HEK293 (cell line): ENCODE data around the gene GSG1.

Experiments used
- KLF7 ChIP-seq: fragments of 450-650 bp; formaldehyde crosslinking; IDR thresholded peaks from 2 replicates; pipeline ENCODE4 v1.5.1; 2016; ENCODE audit warnings: missing biosample characterization, missing genetic modification characterization, borderline replicate concordance
- PRDM1 ChIP-seq: fragments of 450-650 bp; formaldehyde crosslinking; IDR thresholded peaks from 2 replicates; pipeline ENCODE4; 2016; ENCODE audit warnings: missing biosample characterization, missing genetic modification characterization
- ZNF121 ChIP-seq: fragments of 450-650 bp; formaldehyde crosslinking; IDR thresholded peaks from 2 replicates; pipeline ENCODE4 v1.5.1; 2016; ENCODE audit warnings: missing biosample characterization, missing genetic modification characterization
- ZNF19 ChIP-seq: fragments of 450-650 bp; formaldehyde crosslinking; IDR thresholded peaks from 2 replicates; pipeline ENCODE4; 2016; ENCODE audit warnings: missing biosample characterization, missing genetic modification characterization, low read depth
- ZNF24 ChIP-seq: fragments of 450-650 bp; formaldehyde crosslinking; IDR thresholded peaks from 2 replicates; pipeline ENCODE4 v1.5.1; 2016; ENCODE audit warnings: missing biosample characterization, missing genetic modification characterization
- ZNF335 ChIP-seq: fragments of 450-650 bp; formaldehyde crosslinking; conservative IDR thresholded peaks from 2 replicates; pipeline ENCODE4 v1.5.1; 2016; ENCODE audit warnings: missing biosample characterization, missing genetic modification characterization
- ZNF394 ChIP-seq: fragments of 450-650 bp; formaldehyde crosslinking; IDR thresholded peaks from 2 replicates; pipeline ENCODE4 v1.5.1; 2016; ENCODE audit warnings: missing biosample characterization, missing genetic modification characterization, mild to moderate bottlenecking, moderate library complexity, borderline replicate concordance
- ZNF501 ChIP-seq: fragments of 450-650 bp; formaldehyde crosslinking; IDR thresholded peaks from 2 replicates; pipeline ENCODE4 v1.5.1; 2016; ENCODE audit warnings: missing biosample characterization, missing genetic modification characterization
- ZNF544 ChIP-seq: fragments of 450-650 bp; formaldehyde crosslinking; IDR thresholded peaks from 2 replicates; pipeline ENCODE4 v1.5.0; 2017; ENCODE audit warnings: missing biosample characterization, missing genetic modification characterization
- ZNF558 ChIP-seq: fragments of 450-650 bp; formaldehyde crosslinking; IDR thresholded peaks from 2 replicates; pipeline ENCODE4 v1.5.1; 2016; ENCODE audit warnings: missing biosample characterization, missing genetic modification characterization
- ZNF654 ChIP-seq: fragments of 450-650 bp; formaldehyde crosslinking; IDR thresholded peaks from 2 replicates; pipeline ENCODE4 v1.5.1; 2016; ENCODE audit warnings: low read depth, missing biosample characterization, missing genetic modification characterization
- TF ChIP-seq, protein P1 (sequence below): fragments of 450-650 bp; formaldehyde crosslinking; IDR thresholded peaks from 2 replicates; pipeline ENCODE4 v1.5.1; 2016; ENCODE audit warnings: missing biosample characterization, missing genetic modification characterization
- TF ChIP-seq, protein P2 (sequence below): fragments of 450-650 bp; formaldehyde crosslinking; IDR thresholded peaks from 2 replicates; pipeline ENCODE4 v1.5.1; 2016; ENCODE audit warnings: missing biosample characterization, missing genetic modification characterization
- TF ChIP-seq, protein P3 (sequence below): fragments of 450-650 bp; formaldehyde crosslinking; IDR thresholded peaks from 2 replicates; pipeline ENCODE4 v1.5.1; 2016; ENCODE audit warnings: missing biosample characterization, missing genetic modification characterization, borderline replicate concordance
- TF ChIP-seq, protein P4 (sequence below): fragments of 450-650 bp; formaldehyde crosslinking; IDR thresholded peaks from 2 replicates; pipeline ENCODE4 v1.5.1; 2016; ENCODE audit warnings: missing biosample characterization, missing genetic modification characterization
- TF ChIP-seq, protein P5 (sequence below): fragments of 450-650 bp; formaldehyde crosslinking; IDR thresholded peaks from 2 replicates; pipeline ENCODE4 v1.5.1; 2016; ENCODE audit warnings: missing biosample characterization, missing genetic modification characterization
- TF ChIP-seq, protein P6 (sequence below): fragments of 450-650 bp; formaldehyde crosslinking; IDR thresholded peaks from 2 replicates; pipeline ENCODE4 v1.5.1; 2016; ENCODE audit warnings: missing biosample characterization, missing genetic modification characterization
- TF ChIP-seq, protein P7 (sequence below): fragments of 450-650 bp; formaldehyde crosslinking; IDR thresholded peaks from 2 replicates; pipeline ENCODE4 v1.5.1; 2016; ENCODE audit warnings: missing biosample characterization, missing genetic modification characterization
- TF ChIP-seq, protein P8 (sequence below): fragments of 450-650 bp; formaldehyde crosslinking; IDR thresholded peaks from 2 replicates; pipeline ENCODE4 v1.5.1; 2016; ENCODE audit warnings: missing biosample characterization, missing genetic modification characterization

The GSG1 gene

DNA sequence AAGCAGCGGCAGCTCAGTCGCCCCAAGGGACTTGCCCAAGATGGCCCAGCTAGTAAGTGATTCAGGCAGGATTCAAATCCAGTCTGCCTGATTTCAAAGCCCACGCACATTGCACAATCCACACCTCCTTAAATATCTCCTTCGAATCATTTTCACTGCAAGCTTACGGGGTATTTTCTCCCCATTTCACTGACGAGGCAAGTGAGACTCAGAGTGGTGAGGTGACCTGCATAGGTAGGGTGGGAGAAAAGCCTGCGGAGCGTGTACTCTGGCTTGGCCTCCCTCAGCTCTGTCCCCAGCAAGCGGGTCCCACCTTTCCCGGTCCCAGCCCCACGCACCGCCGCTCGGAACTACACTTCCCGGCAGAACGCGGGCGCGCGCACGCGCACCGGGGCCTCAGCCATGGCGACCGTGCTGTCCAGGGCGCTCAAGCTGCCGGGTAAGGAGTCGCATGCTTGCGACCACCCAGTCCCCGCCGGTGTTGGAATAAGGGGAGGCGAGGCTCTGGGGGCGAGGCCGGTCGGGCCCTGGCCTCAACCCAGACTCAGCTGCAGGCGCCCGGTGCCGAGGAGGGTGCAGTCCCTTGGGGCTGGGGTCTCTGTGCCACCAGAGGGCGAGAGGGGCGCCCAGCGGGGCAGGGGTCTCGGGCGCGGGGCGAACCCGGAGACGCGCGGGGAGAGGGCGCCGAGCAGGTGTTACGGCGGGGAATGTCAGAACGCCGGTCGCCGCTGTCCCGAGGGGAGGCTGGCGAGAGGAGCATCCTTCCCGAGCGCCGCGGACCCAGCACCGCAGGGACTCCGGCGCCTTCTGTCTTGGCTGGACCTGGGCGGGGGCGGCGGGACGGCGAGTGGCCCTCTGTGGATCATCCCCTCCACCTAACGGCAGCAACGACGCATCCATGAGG lies 59.2 kb downstream of the GSG1 start, which contains the start of gene FAM234B (continued):
- TF ChIP-seq, protein P1, sequence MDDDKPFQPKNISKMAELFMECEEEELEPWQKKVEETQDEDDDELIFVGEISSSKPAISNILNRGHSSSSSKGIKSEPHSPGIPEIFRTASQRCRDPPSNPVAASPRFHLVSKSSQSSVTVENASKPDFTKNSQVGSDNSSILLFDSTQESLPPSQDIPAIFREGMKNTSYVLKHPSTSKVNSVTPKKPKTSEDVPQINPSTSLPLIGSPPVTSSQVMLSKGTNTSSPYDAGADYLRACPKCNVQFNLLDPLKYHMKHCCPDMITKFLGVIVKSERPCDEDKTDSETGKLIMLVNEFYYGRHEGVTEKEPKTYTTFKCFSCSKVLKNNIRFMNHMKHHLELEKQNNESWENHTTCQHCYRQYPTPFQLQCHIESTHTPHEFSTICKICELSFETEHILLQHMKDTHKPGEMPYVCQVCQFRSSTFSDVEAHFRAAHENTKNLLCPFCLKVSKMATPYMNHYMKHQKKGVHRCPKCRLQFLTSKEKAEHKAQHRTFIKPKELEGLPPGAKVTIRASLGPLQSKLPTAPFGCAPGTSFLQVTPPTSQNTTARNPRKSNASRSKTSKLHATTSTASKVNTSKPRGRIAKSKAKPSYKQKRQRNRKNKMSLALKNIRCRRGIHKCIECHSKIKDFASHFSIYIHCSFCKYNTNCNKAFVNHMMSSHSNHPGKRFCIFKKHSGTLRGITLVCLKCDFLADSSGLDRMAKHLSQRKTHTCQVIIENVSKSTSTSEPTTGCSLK, result no peak
- TF ChIP-seq KLF7 (tag by site-specific recombination) (no peak), ZNF121 (tag by site-specific recombination) (no peak), ZNF544 (tag by site-specific recombination) (no peak), ZNF501 (tag by site-specific recombination) (peak; percentile 71; the same call in 1 of the 2 replicates), ZNF558 (tag by site-specific recombination) (no peak), ZNF394 (tag by site-specific recombination) (no peak; the same call in 1 of the 2 replicates), ZNF335 (peak; percentile 99), ZNF654 (tag by site-specific recombination) (no peak), ZNF24 (no peak), PRDM1 (tag by site-specific recombination) (peak; percentile 78), ZNF19 (tag by site-specific recombination) (no peak)
- TF ChIP-seq, protein P2, sequence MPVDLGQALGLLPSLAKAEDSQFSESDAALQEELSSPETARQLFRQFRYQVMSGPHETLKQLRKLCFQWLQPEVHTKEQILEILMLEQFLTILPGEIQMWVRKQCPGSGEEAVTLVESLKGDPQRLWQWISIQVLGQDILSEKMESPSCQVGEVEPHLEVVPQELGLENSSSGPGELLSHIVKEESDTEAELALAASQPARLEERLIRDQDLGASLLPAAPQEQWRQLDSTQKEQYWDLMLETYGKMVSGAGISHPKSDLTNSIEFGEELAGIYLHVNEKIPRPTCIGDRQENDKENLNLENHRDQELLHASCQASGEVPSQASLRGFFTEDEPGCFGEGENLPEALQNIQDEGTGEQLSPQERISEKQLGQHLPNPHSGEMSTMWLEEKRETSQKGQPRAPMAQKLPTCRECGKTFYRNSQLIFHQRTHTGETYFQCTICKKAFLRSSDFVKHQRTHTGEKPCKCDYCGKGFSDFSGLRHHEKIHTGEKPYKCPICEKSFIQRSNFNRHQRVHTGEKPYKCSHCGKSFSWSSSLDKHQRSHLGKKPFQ, result no peak
- TF ChIP-seq, protein P3, sequence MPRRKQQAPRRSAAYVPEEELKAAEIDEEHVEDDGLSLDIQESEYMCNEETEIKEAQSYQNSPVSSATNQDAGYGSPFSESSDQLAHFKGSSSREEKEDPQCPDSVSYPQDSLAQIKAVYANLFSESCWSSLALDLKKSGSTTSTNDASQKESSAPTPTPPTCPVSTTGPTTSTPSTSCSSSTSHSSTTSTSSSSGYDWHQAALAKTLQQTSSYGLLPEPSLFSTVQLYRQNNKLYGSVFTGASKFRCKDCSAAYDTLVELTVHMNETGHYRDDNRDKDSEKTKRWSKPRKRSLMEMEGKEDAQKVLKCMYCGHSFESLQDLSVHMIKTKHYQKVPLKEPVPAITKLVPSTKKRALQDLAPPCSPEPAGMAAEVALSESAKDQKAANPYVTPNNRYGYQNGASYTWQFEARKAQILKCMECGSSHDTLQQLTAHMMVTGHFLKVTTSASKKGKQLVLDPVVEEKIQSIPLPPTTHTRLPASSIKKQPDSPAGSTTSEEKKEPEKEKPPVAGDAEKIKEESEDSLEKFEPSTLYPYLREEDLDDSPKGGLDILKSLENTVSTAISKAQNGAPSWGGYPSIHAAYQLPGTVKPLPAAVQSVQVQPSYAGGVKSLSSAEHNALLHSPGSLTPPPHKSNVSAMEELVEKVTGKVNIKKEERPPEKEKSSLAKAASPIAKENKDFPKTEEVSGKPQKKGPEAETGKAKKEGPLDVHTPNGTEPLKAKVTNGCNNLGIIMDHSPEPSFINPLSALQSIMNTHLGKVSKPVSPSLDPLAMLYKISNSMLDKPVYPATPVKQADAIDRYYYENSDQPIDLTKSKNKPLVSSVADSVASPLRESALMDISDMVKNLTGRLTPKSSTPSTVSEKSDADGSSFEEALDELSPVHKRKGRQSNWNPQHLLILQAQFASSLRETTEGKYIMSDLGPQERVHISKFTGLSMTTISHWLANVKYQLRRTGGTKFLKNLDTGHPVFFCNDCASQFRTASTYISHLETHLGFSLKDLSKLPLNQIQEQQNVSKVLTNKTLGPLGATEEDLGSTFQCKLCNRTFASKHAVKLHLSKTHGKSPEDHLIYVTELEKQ (tag by site-specific recombination), result no peak
- TF ChIP-seq, protein P4, sequence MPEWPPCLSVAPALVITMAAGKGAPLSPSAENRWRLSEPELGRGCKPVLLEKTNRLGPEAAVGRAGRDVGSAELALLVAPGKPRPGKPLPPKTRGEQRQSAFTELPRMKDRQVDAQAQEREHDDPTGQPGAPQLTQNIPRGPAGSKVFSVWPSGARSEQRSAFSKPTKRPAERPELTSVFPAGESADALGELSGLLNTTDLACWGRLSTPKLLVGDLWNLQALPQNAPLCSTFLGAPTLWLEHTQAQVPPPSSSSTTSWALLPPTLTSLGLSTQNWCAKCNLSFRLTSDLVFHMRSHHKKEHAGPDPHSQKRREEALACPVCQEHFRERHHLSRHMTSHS (tag by site-specific recombination), result no peak
- TF ChIP-seq, protein P5, sequence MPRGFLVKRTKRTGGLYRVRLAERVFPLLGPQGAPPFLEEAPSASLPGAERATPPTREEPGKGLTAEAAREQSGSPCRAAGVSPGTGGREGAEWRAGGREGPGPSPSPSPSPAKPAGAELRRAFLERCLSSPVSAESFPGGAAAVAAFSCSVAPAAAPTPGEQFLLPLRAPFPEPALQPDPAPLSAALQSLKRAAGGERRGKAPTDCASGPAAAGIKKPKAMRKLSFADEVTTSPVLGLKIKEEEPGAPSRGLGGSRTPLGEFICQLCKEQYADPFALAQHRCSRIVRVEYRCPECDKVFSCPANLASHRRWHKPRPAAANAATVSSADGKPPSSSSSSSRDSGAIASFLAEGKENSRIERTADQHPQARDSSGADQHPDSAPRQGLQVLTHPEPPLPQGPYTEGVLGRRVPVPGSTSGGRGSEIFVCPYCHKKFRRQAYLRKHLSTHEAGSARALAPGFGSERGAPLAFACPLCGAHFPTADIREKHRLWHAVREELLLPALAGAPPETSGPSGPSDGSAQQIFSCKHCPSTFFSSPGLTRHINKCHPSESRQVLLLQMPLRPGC (tag by site-specific recombination), result no peak
- TF ChIP-seq, protein P6, sequence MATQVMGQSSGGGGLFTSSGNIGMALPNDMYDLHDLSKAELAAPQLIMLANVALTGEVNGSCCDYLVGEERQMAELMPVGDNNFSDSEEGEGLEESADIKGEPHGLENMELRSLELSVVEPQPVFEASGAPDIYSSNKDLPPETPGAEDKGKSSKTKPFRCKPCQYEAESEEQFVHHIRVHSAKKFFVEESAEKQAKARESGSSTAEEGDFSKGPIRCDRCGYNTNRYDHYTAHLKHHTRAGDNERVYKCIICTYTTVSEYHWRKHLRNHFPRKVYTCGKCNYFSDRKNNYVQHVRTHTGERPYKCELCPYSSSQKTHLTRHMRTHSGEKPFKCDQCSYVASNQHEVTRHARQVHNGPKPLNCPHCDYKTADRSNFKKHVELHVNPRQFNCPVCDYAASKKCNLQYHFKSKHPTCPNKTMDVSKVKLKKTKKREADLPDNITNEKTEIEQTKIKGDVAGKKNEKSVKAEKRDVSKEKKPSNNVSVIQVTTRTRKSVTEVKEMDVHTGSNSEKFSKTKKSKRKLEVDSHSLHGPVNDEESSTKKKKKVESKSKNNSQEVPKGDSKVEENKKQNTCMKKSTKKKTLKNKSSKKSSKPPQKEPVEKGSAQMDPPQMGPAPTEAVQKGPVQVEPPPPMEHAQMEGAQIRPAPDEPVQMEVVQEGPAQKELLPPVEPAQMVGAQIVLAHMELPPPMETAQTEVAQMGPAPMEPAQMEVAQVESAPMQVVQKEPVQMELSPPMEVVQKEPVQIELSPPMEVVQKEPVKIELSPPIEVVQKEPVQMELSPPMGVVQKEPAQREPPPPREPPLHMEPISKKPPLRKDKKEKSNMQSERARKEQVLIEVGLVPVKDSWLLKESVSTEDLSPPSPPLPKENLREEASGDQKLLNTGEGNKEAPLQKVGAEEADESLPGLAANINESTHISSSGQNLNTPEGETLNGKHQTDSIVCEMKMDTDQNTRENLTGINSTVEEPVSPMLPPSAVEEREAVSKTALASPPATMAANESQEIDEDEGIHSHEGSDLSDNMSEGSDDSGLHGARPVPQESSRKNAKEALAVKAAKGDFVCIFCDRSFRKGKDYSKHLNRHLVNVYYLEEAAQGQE, result peak; percentile 84
- TF ChIP-seq, protein P7, sequence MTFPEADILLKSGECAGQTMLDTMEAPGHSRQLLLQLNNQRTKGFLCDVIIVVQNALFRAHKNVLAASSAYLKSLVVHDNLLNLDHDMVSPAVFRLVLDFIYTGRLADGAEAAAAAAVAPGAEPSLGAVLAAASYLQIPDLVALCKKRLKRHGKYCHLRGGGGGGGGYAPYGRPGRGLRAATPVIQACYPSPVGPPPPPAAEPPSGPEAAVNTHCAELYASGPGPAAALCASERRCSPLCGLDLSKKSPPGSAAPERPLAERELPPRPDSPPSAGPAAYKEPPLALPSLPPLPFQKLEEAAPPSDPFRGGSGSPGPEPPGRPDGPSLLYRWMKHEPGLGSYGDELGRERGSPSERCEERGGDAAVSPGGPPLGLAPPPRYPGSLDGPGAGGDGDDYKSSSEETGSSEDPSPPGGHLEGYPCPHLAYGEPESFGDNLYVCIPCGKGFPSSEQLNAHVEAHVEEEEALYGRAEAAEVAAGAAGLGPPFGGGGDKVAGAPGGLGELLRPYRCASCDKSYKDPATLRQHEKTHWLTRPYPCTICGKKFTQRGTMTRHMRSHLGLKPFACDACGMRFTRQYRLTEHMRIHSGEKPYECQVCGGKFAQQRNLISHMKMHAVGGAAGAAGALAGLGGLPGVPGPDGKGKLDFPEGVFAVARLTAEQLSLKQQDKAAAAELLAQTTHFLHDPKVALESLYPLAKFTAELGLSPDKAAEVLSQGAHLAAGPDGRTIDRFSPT (tag by site-specific recombination), result peak; percentile 89
- TF ChIP-seq, protein P8, sequence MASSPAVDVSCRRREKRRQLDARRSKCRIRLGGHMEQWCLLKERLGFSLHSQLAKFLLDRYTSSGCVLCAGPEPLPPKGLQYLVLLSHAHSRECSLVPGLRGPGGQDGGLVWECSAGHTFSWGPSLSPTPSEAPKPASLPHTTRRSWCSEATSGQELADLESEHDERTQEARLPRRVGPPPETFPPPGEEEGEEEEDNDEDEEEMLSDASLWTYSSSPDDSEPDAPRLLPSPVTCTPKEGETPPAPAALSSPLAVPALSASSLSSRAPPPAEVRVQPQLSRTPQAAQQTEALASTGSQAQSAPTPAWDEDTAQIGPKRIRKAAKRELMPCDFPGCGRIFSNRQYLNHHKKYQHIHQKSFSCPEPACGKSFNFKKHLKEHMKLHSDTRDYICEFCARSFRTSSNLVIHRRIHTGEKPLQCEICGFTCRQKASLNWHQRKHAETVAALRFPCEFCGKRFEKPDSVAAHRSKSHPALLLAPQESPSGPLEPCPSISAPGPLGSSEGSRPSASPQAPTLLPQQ (tag by site-specific recombination), result peak; percentile 100
